Endothelial cell of umbilical vein (primary cell): Measurements from ENCODE around the gene HCST.

Experiments used
- CTCF ChIP-seq, 2 donors: IDR thresholded peaks; 1 replicate in 1 of 2; 2 replicates in 1 of 2; pipeline ENCODE4 v1.5.1; 2011; ENCODE audit warnings: low read length in 2 of 2, mild to moderate bottlenecking in 2 of 2, moderate library complexity in 2 of 2, control low read depth in 1 of 2, inconsistent platforms in 1 of 2, low read depth in 1 of 2; ENCODE audit not compliant: insufficient read depth in 1 of 2; ENCODE audit errors: extremely low read depth in 1 of 2
- EZH2 ChIP-seq: IDR thresholded peaks from 2 replicates; pipeline ENCODE4 v1.6.1; 2012; ENCODE audit warnings: borderline replicate concordance, low read depth, mild to moderate bottlenecking, moderate library complexity, low read length, inconsistent platforms; ENCODE audit not compliant: severe bottlenecking
- POLR2A ChIP-seq: IDR thresholded peaks from 2 replicates; pipeline ENCODE4 v1.6.1; 2012; ENCODE audit warnings: low read depth, mild to moderate bottlenecking, control low read depth, low read length

- TF ChIP-seq EZH2 (no peak), POLR2A (no peak), CTCF (IDR thresholded peaks at IDR 0.05; ENCODE audit: extremely low read depth in 1 of 2, insufficient read depth in 1 of 2, low read depth in 1 of 2, low read length in 2 of 2) (no peak)
Measured at GRCh38 chr19:35943321-35944301, 41.3 kb downstream of the HCST start.
